ENCODE data around the gene SCGN. TPM values are rescaled to one million over a fixed set of nuclear protein-coding genes. Genes with fewer than 3 reads are reported as not detected.

Gene SCGN
- total and polyA plus RNA-seq, 2 of the 13 experiments (the other 11 are each of a cell fraction or from before 2014, with no cell fraction given) = 2.9 to 29.0 TPM

GRCh38 chr6:25660512-25660911, 8.5 kb downstream of the SCGN start (continued):
- peak; percentile 45; the same call in 1 of the 2 replicates for TF ChIP-seq SOX13 (IDR thresholded peaks at IDR 0.05)
- peak in 1 of 2 experiments; percentile 60; a peak in 2 of 4 replicates for TF ChIP-seq SOX13 (CRISPR knock-in tag; conservative IDR thresholded peaks at IDR 0.05 in 1 of 2, IDR thresholded peaks at IDR 0.05 in 1 of 2)
- no peak for TF ChIP-seq ONECUT2 (CRISPR knock-in tag; IDR thresholded peaks at IDR 0.05)
- no peak for TF ChIP-seq ZNF225 (CRISPR knock-in tag; IDR thresholded peaks at IDR 0.05)
- no peak; the same call in 1 of the 2 replicates for TF ChIP-seq SOX5 (CRISPR knock-in tag; IDR thresholded peaks at IDR 0.05; ENCODE audit: borderline replicate concordance)
- TF ChIP-seq ZNF577 (CRISPR knock-in tag; IDR thresholded peaks at IDR 0.05; ENCODE audit: borderline replicate concordance, low read depth) = no peak
- TF ChIP-seq ZMYM3 (CRISPR knock-in tag; IDR thresholded peaks at IDR 0.05) = no peak
- TF ChIP-seq, protein P1, sequence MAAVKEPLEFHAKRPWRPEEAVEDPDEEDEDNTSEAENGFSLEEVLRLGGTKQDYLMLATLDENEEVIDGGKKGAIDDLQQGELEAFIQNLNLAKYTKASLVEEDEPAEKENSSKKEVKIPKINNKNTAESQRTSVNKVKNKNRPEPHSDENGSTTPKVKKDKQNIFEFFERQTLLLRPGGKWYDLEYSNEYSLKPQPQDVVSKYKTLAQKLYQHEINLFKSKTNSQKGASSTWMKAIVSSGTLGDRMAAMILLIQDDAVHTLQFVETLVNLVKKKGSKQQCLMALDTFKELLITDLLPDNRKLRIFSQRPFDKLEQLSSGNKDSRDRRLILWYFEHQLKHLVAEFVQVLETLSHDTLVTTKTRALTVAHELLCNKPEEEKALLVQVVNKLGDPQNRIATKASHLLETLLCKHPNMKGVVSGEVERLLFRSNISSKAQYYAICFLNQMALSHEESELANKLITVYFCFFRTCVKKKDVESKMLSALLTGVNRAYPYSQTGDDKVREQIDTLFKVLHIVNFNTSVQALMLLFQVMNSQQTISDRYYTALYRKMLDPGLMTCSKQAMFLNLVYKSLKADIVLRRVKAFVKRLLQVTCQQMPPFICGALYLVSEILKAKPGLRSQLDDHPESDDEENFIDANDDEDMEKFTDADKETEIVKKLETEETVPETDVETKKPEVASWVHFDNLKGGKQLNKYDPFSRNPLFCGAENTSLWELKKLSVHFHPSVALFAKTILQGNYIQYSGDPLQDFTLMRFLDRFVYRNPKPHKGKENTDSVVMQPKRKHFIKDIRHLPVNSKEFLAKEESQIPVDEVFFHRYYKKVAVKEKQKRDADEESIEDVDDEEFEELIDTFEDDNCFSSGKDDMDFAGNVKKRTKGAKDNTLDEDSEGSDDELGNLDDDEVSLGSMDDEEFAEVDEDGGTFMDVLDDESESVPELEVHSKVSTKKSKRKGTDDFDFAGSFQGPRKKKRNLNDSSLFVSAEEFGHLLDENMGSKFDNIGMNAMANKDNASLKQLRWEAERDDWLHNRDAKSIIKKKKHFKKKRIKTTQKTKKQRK (IDR thresholded peaks at IDR 0.05; ENCODE audit: low read length) = no peak
- TF ChIP-seq DPF2 (CRISPR knock-in tag; IDR thresholded peaks at IDR 0.05; ENCODE audit: borderline replicate concordance, low read depth) = peak; percentile 65; the same call in 1 of the 2 replicates
- TF ChIP-seq ZNF563 (CRISPR knock-in tag; IDR thresholded peaks at IDR 0.05) = no peak
- TF ChIP-seq, protein P2, sequence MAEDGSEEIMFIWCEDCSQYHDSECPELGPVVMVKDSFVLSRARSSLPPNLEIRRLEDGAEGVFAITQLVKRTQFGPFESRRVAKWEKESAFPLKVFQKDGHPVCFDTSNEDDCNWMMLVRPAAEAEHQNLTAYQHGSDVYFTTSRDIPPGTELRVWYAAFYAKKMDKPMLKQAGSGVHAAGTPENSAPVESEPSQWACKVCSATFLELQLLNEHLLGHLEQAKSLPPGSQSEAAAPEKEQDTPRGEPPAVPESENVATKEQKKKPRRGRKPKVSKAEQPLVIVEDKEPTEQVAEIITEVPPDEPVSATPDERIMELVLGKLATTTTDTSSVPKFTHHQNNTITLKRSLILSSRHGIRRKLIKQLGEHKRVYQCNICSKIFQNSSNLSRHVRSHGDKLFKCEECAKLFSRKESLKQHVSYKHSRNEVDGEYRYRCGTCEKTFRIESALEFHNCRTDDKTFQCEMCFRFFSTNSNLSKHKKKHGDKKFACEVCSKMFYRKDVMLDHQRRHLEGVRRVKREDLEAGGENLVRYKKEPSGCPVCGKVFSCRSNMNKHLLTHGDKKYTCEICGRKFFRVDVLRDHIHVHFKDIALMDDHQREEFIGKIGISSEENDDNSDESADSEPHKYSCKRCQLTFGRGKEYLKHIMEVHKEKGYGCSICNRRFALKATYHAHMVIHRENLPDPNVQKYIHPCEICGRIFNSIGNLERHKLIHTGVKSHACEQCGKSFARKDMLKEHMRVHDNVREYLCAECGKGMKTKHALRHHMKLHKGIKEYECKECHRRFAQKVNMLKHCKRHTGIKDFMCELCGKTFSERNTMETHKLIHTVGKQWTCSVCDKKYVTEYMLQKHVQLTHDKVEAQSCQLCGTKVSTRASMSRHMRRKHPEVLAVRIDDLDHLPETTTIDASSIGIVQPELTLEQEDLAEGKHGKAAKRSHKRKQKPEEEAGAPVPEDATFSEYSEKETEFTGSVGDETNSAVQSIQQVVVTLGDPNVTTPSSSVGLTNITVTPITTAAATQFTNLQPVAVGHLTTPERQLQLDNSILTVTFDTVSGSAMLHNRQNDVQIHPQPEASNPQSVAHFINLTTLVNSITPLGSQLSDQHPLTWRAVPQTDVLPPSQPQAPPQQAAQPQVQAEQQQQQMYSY (CRISPR knock-in tag; IDR thresholded peaks at IDR 0.05) = no peak
- TF ChIP-seq ZNF709 (CRISPR knock-in tag; IDR thresholded peaks at IDR 0.05) = no peak
- TF ChIP-seq BCL6 (CRISPR knock-in tag; IDR thresholded peaks at IDR 0.05) = peak; percentile 36; the same call in 1 of the 2 replicates
- no peak for TF ChIP-seq NPAS2 (CRISPR knock-in tag; IDR thresholded peaks at IDR 0.05; ENCODE audit: borderline replicate concordance)
- TF ChIP-seq ZNF234 (CRISPR knock-in tag; conservative IDR thresholded peaks at IDR 0.05) = no peak
- no peak for TF ChIP-seq ZNF557 (CRISPR knock-in tag; IDR thresholded peaks at IDR 0.05)
- no peak for TF ChIP-seq ZNF850 (CRISPR knock-in tag; conservative IDR thresholded peaks at IDR 0.05)
- no peak for TF ChIP-seq ZNF781 (CRISPR knock-in tag; IDR thresholded peaks at IDR 0.05; ENCODE audit: borderline replicate concordance, not compliant biosample characterization)
- TF ChIP-seq, protein P3, sequence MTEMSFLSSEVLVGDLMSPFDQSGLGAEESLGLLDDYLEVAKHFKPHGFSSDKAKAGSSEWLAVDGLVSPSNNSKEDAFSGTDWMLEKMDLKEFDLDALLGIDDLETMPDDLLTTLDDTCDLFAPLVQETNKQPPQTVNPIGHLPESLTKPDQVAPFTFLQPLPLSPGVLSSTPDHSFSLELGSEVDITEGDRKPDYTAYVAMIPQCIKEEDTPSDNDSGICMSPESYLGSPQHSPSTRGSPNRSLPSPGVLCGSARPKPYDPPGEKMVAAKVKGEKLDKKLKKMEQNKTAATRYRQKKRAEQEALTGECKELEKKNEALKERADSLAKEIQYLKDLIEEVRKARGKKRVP (CRISPR knock-in tag; IDR thresholded peaks at IDR 0.05) = peak in 1 of 2 experiments; percentile 53; a peak in 1 of 4 replicates
- TF ChIP-seq, protein P4, sequence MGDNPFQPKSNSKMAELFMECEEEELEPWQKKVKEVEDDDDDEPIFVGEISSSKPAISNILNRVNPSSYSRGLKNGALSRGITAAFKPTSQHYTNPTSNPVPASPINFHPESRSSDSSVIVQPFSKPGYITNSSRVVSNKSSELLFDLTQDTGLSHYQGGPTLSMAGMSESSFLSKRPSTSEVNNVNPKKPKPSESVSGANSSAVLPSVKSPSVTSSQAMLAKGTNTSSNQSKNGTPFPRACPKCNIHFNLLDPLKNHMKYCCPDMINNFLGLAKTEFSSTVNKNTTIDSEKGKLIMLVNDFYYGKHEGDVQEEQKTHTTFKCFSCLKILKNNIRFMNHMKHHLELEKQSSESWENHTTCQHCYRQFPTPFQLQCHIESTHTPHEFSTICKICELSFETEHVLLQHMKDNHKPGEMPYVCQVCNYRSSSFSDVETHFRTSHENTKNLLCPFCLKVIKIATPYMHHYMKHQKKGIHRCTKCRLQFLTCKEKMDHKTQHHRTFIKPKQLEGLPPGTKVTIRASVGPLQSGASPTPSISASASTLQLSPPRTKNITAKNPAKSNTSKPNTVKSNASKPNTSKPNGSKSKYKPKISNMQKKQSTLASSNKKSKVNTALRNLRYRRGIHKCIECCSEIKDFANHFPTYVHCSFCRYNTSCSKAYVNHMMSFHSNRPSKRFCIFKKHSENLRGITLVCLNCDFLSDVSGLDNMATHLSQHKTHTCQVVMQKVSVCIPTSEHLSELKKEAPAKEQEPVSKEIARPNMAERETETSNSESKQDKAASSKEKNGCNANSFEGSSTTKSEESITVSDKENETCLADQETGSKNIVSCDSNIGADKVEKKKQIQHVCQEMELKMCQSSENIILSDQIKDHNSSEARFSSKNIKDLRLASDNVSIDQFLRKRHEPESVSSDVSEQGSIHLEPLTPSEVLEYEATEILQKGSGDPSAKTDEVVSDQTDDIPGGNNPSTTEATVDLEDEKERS (CRISPR knock-in tag; IDR thresholded peaks at IDR 0.05) = no peak
